Loucy (cell line): ENCODE measurements around the gene LRRC10.

Experiments
- H2AFZ ChIP-seq: fragments of 200-600 bp; sonication (generic); 2 replicates; pipeline ENCODE4 v1.6.0; 2016; ENCODE audit warnings: antibody characterized with exemption, mild to moderate bottlenecking, low read length, moderate library complexity
- H3F3A ChIP-seq: fragments of 200-600 bp; 2 replicates; pipeline ENCODE4 v1.6.0; 2016; ENCODE audit warnings: antibody characterized with exemption, low read depth, mild to moderate bottlenecking
- H3K27me3 ChIP-seq: fragments of 200-600 bp; sonication (generic); 2 replicates; pipeline ENCODE4 v1.6.1; 2014; ENCODE audit warnings: low read length, mild to moderate bottlenecking; ENCODE audit not compliant: insufficient read depth, poor library complexity, severe bottlenecking
- H3K36me3 ChIP-seq: fragments of 200-600 bp; sonication (generic); 2 replicates; pipeline ENCODE4 v1.6.1; 2016; ENCODE audit warnings: low read length; ENCODE audit not compliant: insufficient read depth
- H3K4me1 ChIP-seq: fragments of 200-600 bp; sonication (generic); 2 replicates; pipeline ENCODE4 v1.5.1; 2014; ENCODE audit warnings: low read length, mild to moderate bottlenecking; ENCODE audit not compliant: insufficient read depth, poor library complexity, severe bottlenecking
- H3K4me2 ChIP-seq: fragments of 200-600 bp; sonication (generic); 2 replicates; pipeline ENCODE4 v1.6.0; 2014; ENCODE audit warnings: antibody characterized with exemption, low read length, low read depth, mild to moderate bottlenecking; ENCODE audit not compliant: poor library complexity, severe bottlenecking
- H3K4me3 ChIP-seq: fragments of 200-600 bp; sonication (generic); 2 replicates; pipeline ENCODE4 v1.5.1; 2014; ENCODE audit warnings: low read length, mild to moderate bottlenecking, mixed read lengths; ENCODE audit not compliant: poor library complexity, severe bottlenecking
- H3K79me2 ChIP-seq: fragments of 200-600 bp; sonication (generic); 2 replicates; pipeline ENCODE4 v1.6.1; 2014; ENCODE audit warnings: low read length; ENCODE audit not compliant: insufficient read depth
- H3K9ac ChIP-seq: fragments of 200-600 bp; sonication (generic); 2 replicates; pipeline ENCODE4 v1.6.0; 2014; ENCODE audit warnings: mild to moderate bottlenecking, low read depth, low read length, moderate library complexity; ENCODE audit not compliant: poor library complexity, severe bottlenecking
- H3K9me2 ChIP-seq: fragments of 200-600 bp; sonication (generic); replicated peaks from 2 replicates; pipeline ENCODE4 v1.6.1; 2016; ENCODE audit warnings: low read depth, low read length, mixed read lengths
- H3K9me3 ChIP-seq: fragments of 200-600 bp; sonication (generic); 2 replicates; pipeline ENCODE4 v1.6.1; 2014; ENCODE audit warnings: mild to moderate bottlenecking, antibody characterized with exemption, low read length, low read depth; ENCODE audit not compliant: insufficient read depth
- H4K20me1 ChIP-seq: fragments of 200-600 bp; sonication (generic); 2 replicates; pipeline ENCODE4 v1.6.0; 2014; ENCODE audit warnings: antibody characterized with exemption, low read length, mild to moderate bottlenecking; ENCODE audit not compliant: insufficient read depth, poor library complexity, severe bottlenecking
- CTCF ChIP-seq: fragments of 200-600 bp; sonication (generic); conservative IDR thresholded peaks from 2 replicates; pipeline ENCODE4 v1.5.1; 2014; ENCODE audit warnings: mild to moderate bottlenecking, antibody characterized with exemption, low read length
- EZH2phosphoT487 ChIP-seq: fragments of 200-600 bp; IDR thresholded peaks from 2 replicates; pipeline ENCODE4 v1.6.1; 2018; ENCODE audit warnings: antibody characterized with exemption, mild to moderate bottlenecking, moderate library complexity, borderline replicate concordance

Gene LRRC10

GRCh38 chr12:69647178-69647577 is 36.5 kb upstream of the LRRC10 start:
- H3K79me2 ChIP-seq = no peaks in the 10 kb centered on the region
- no peaks in the 10 kb centered on the region for H3K36me3 ChIP-seq
- H2AFZ ChIP-seq = no peak overlapping the region
- no peak overlapping the region for H3K9ac ChIP-seq
- H3K4me2 ChIP-seq = no peak overlapping the region
- no peaks in the 10 kb centered on the region for H3F3A ChIP-seq
- no peaks in the 10 kb centered on the region for H3K27me3 ChIP-seq
- H3K4me1 ChIP-seq = no peaks in the 10 kb centered on the region
- H4K20me1 ChIP-seq = no peaks in the 10 kb centered on the region
- H3K4me3 ChIP-seq = no peak overlapping the region
- H3K9me2 ChIP-seq = no peaks in the 10 kb centered on the region
- H3K9me3 ChIP-seq = no peaks in the 10 kb centered on the region
- no peak for TF ChIP-seq EZH2phosphoT487
- no peak for TF ChIP-seq CTCF

GRCh38 chr12:69645031-69645430 is 34.3 kb upstream of the LRRC10 start:
- Histone ChIP-seq H3K27me3 (no peaks in the 10 kb centered on the region), H3K36me3 (no peaks in the 10 kb centered on the region), H3K4me3 (no peak overlapping the region), H3F3A (no peaks in the 10 kb centered on the region), H3K4me1 (no peaks in the 10 kb centered on the region), H2AFZ (no peak overlapping the region), H3K79me2 (no peaks in the 10 kb centered on the region), H3K9ac (no peak overlapping the region), H3K9me2 (no peaks in the 10 kb centered on the region), H4K20me1 (no peaks in the 10 kb centered on the region), H3K9me3 (no peaks in the 10 kb centered on the region), H3K4me2 (no peak overlapping the region)
- no peak for TF ChIP-seq EZH2phosphoT487
- TF ChIP-seq CTCF = no peak

- H3K9ac ChIP-seq = no peak overlapping the region
- no peaks in the 10 kb centered on the region for H3F3A ChIP-seq
- H3K36me3 ChIP-seq = no peaks in the 10 kb centered on the region
- TF ChIP-seq EZH2phosphoT487 (no peak), CTCF (no peak)
- no peaks in the 10 kb centered on the region for H3K9me2 ChIP-seq
- H3K4me2 ChIP-seq = no peak overlapping the region
- no peak overlapping the region for H3K4me3 ChIP-seq
- no peak overlapping the region for H2AFZ ChIP-seq
- no peaks in the 10 kb centered on the region for H3K4me1 ChIP-seq
- H3K79me2 ChIP-seq = no peaks in the 10 kb centered on the region
- H3K9me3 ChIP-seq = no peaks in the 10 kb centered on the region
- no peaks in the 10 kb centered on the region for H3K27me3 ChIP-seq
- no peaks in the 10 kb centered on the region for H4K20me1 ChIP-seq
Observed at GRCh38 chr12:69644511-69644910, 33.8 kb upstream of the LRRC10 start.
